Calu3 (cell line): ENCODE measurements around the gene HMX1. TPM values are rescaled to one million over a fixed set of nuclear protein-coding genes. Genes with fewer than 3 reads are reported as not detected.

Source experiments
- BruUV-seq: library from RNA; stranded (reverse); fragments of 400-500 nt; replicated peaks from 2 replicates; lab custom pipeline; 2021; lab: Mats Ljungman, UMichigan
- CTCF ChIA-PET: fragments of 300-600 bp; sonication (Branson Sonifier 250); formaldehyde crosslinking; loops from one replicate; lab custom pipeline; 2022; ENCODE audit warnings: antibody characterized with exemption; lab: Charles Lee
- DNase-seq: peaks from one replicate; pipeline ENCODE4 v3.0.0; 2022
- H3K27ac Mint-ChIP-seq: one replicate; pipeline ENCODE4 v1.8.0; 2022; ENCODE audit warnings: mixed read lengths; ENCODE audit not compliant: unreplicated experiment
- H3K27me3 Mint-ChIP-seq: one replicate; pipeline ENCODE4 v1.8.0; 2022; ENCODE audit warnings: mixed read lengths; ENCODE audit not compliant: unreplicated experiment
- H3K36me3 Mint-ChIP-seq: one replicate; pipeline ENCODE4 v1.8.0; 2022; ENCODE audit warnings: mild to moderate bottlenecking, moderate library complexity, mixed read lengths; ENCODE audit not compliant: insufficient read depth, unreplicated experiment
- H3K4me1 Mint-ChIP-seq: one replicate; pipeline ENCODE4 v1.8.0; 2022; ENCODE audit warnings: mild to moderate bottlenecking, low read depth, mixed read lengths; ENCODE audit not compliant: unreplicated experiment
- H3K4me3 Mint-ChIP-seq: one replicate; pipeline ENCODE4 v1.8.0; 2022; ENCODE audit warnings: mild to moderate bottlenecking, low read depth, moderate library complexity, mixed read lengths; ENCODE audit not compliant: unreplicated experiment
- H3K9me3 Mint-ChIP-seq: one replicate; pipeline ENCODE4 v1.8.0; 2022; ENCODE audit warnings: low read depth, mixed read lengths; ENCODE audit not compliant: unreplicated experiment
- CTCF ChIP-seq: fragments of 200-600 bp; IDR thresholded peaks from one replicate; pipeline ENCODE4 v1.8.0; 2022; ENCODE audit warnings: antibody characterized with exemption; ENCODE audit not compliant: unreplicated experiment
- intact Hi-C: fragments of 100-400 bp; cut with micrococcal nuclease; formaldehyde crosslinking; loops from one replicate; pipeline ENCODE4 v1.10.0; 2022; ENCODE audit not compliant: unreplicated experiment
- total RNA-seq: library from RNA; stranded (reverse); gene quantifications from 2 replicates; pipeline ENCODE4 v1.2.3, GENCODE V29; 2022

HMX1 gene
- total RNA-seq, 1 experiment from 2014 or later = not detected

GRCh38 chr4:8904666-8905065, 33.0 kb upstream of the HMX1 start:
- intact Hi-C loops = no loop called here
- Mint-ChIP-seq H3K27me3 (peaks cover 21% of the 10 kb centered on the region), H3K4me1 (no peaks in the 10 kb centered on the region), H3K36me3 (no peaks in the 10 kb centered on the region), H3K9me3 (no peaks in the 10 kb centered on the region), H3K4me3 (no peak overlapping the region), H3K27ac (no peak overlapping the region)
- CTCF ChIA-PET = interaction anchor here (0.6 kb wide), 1 partner anchor 117 kb away, joined by 4 read pairs; no protein-coding TSS in a partner anchor
- no peak for TF ChIP-seq CTCF
- no peak for DNase-seq
- no TSS peak for BruUV-seq

- no peaks in the 10 kb centered on the region for H3K36me3 Mint-ChIP-seq
These were observed 32.4 kb upstream of the HMX1 start for GRCh38 chr4:8904041-8904501.

GRCh38 chr4:8901335-8901734, 29.7 kb upstream of the HMX1 start:
- no peaks in the 10 kb centered on the region for H3K4me1 Mint-ChIP-seq
- BruUV-seq = no TSS peak
- H3K9me3 Mint-ChIP-seq = no peaks in the 10 kb centered on the region
- TF ChIP-seq CTCF = no peak
- no peaks in the 10 kb centered on the region for H3K36me3 Mint-ChIP-seq
- DNase-seq = no peak
- H3K4me3 Mint-ChIP-seq = no peak overlapping the region
- intact Hi-C loops = no loop called here
- CTCF ChIA-PET = no interaction called here
- H3K27ac Mint-ChIP-seq = no peak overlapping the region
- H3K27me3 Mint-ChIP-seq = peaks cover 11% of the 10 kb centered on the region

More at GRCh38 chr4:8904041-8904501, 32.4 kb upstream of the HMX1 start:
- H3K27me3 Mint-ChIP-seq = peaks cover 16% of the 10 kb centered on the region
- TF ChIP-seq CTCF = no peak
- H3K27ac Mint-ChIP-seq = no peak overlapping the region
- H3K4me3 Mint-ChIP-seq = no peak overlapping the region
- intact Hi-C loops = no loop called here
- DNase-seq = no peak
- no peaks in the 10 kb centered on the region for H3K4me1 Mint-ChIP-seq
- no peaks in the 10 kb centered on the region for H3K9me3 Mint-ChIP-seq
- CTCF ChIA-PET = no interaction called here
- no TSS peak for BruUV-seq

- CTCF ChIA-PET = no interaction called here
- H3K27ac Mint-ChIP-seq = no peak overlapping the region
- H3K4me3 Mint-ChIP-seq = no peak overlapping the region
- H3K27me3 Mint-ChIP-seq = peaks cover 10% of the 10 kb centered on the region
- H3K9me3 Mint-ChIP-seq = no peaks in the 10 kb centered on the region
- intact Hi-C loops = no loop called here
- BruUV-seq = no TSS peak
- no peak for DNase-seq
- no peaks in the 10 kb centered on the region for H3K4me1 Mint-ChIP-seq
- no peaks in the 10 kb centered on the region for H3K36me3 Mint-ChIP-seq
- no peak for TF ChIP-seq CTCF
These were observed 28.9 kb upstream of the HMX1 start for GRCh38 chr4:8900588-8900987.
